H9 (cell line): ENCODE measurements around the gene PHOX2A. TPM values are rescaled to one million over a fixed set of nuclear protein-coding genes. Genes with fewer than 3 reads are reported as not detected.

Experiments used
- DNase-seq: peaks from one replicate; pipeline ENCODE4 v3.0.0-alpha.2; 2017
- H2AFZ ChIP-seq: one replicate; pipeline ENCODE4 v1.6.1; 2013; ENCODE audit warnings: mild to moderate bottlenecking, low read length, control low read depth, moderate library complexity
- H2AK5ac ChIP-seq: 2 replicates; pipeline ENCODE4 v1.6.1; 2013; ENCODE audit warnings: low read length, control low read depth, mixed read lengths; ENCODE audit not compliant: insufficient read length
- H2BK120ac ChIP-seq: one replicate; pipeline ENCODE4 v1.6.1; 2013; ENCODE audit warnings: low read depth, mild to moderate bottlenecking, low read length, control low read depth, inconsistent platforms; ENCODE audit not compliant: poor library complexity, severe bottlenecking
- H2BK12ac ChIP-seq: 2 replicates; pipeline ENCODE4 v1.6.1; 2013; ENCODE audit warnings: low read length, control low read depth, mixed read lengths, low read depth; ENCODE audit not compliant: insufficient read length
- H2BK15ac ChIP-seq: 2 replicates; pipeline ENCODE4 v1.6.1; 2013; ENCODE audit warnings: low read depth, low read length, control low read depth
- H2BK20ac ChIP-seq: one replicate; pipeline ENCODE4 v1.6.1; 2013; ENCODE audit warnings: low read depth, mild to moderate bottlenecking, low read length, control low read depth, inconsistent platforms; ENCODE audit not compliant: poor library complexity, severe bottlenecking
- H2BK5ac ChIP-seq: 2 replicates; pipeline ENCODE4 v1.6.1; 2013; ENCODE audit warnings: low read length, control low read depth, mixed read lengths; ENCODE audit not compliant: insufficient read length
- H3K14ac ChIP-seq: 2 replicates; pipeline ENCODE4 v1.6.1; 2013; ENCODE audit warnings: low read length, control low read depth; ENCODE audit not compliant: insufficient read depth
- H3K18ac ChIP-seq: 2 replicates; pipeline ENCODE4 v1.6.1; 2013; ENCODE audit warnings: low read depth, mild to moderate bottlenecking, mixed read lengths, low read length, control low read depth; ENCODE audit not compliant: insufficient read length
- H3K23ac ChIP-seq: 2 replicates; pipeline ENCODE4 v1.6.1; 2013; ENCODE audit warnings: low read length, control low read depth, mixed read lengths, low read depth; ENCODE audit not compliant: insufficient read length
- H3K23me2 ChIP-seq: 2 replicates; pipeline ENCODE4 v1.6.1; 2013; ENCODE audit warnings: low read depth, mild to moderate bottlenecking, mixed read lengths, low read length, control low read depth; ENCODE audit not compliant: insufficient read length, poor library complexity, severe bottlenecking
- H3K27ac ChIP-seq: 2 replicates; pipeline ENCODE4 v1.5.1; 2013; ENCODE audit warnings: low read length, control low read depth, mixed read lengths, low read depth; ENCODE audit not compliant: insufficient read length
- H3K27me3 ChIP-seq: 2 replicates; pipeline ENCODE4 v1.6.1; 2013; ENCODE audit warnings: low read length, control low read depth, inconsistent platforms; ENCODE audit not compliant: insufficient read depth
- H3K4ac ChIP-seq: 2 replicates; pipeline ENCODE4 v1.6.1; 2013; ENCODE audit warnings: low read depth, mild to moderate bottlenecking, control low read depth, inconsistent platforms, low read length, moderate library complexity
- H3K4me1 ChIP-seq: 2 replicates; pipeline ENCODE4 v1.6.1; 2013; ENCODE audit warnings: low read length, control low read depth, inconsistent platforms; ENCODE audit not compliant: insufficient read depth
- H3K4me2 ChIP-seq: 2 replicates; pipeline ENCODE4 v1.6.1; 2013; ENCODE audit warnings: low read length, control low read depth, mixed read lengths; ENCODE audit not compliant: insufficient read length, insufficient read depth
- H3K56ac ChIP-seq: 2 replicates; pipeline ENCODE4 v1.6.1; 2013; ENCODE audit warnings: low read depth, mild to moderate bottlenecking, mixed read lengths, low read length, control low read depth; ENCODE audit not compliant: insufficient read length
- H3K79me1 ChIP-seq: 2 replicates; pipeline ENCODE4 v1.6.1; 2013; ENCODE audit warnings: low read depth, mild to moderate bottlenecking, moderate library complexity, low read length, control low read depth, inconsistent platforms; ENCODE audit not compliant: insufficient read depth, poor library complexity, severe bottlenecking
- H3K79me2 ChIP-seq: 2 replicates; pipeline ENCODE4 v1.6.1; 2013; ENCODE audit warnings: low read length, control low read depth, inconsistent platforms; ENCODE audit not compliant: insufficient read depth
- H3K9ac ChIP-seq: 2 replicates; pipeline ENCODE4 v1.6.1; 2013; ENCODE audit warnings: low read length, control low read depth, mixed read lengths; ENCODE audit not compliant: insufficient read length; ENCODE audit errors: extremely low read depth
- H3K9me3 ChIP-seq: one replicate; pipeline ENCODE4 v1.6.1; 2013; ENCODE audit warnings: low read depth, low read length, inconsistent platforms; ENCODE audit not compliant: control insufficient read depth
- H3T11ph ChIP-seq: one replicate; pipeline ENCODE4 v1.6.1; 2013; ENCODE audit warnings: mild to moderate bottlenecking, low read length, control low read depth, inconsistent platforms
- H4K20me1 ChIP-seq: one replicate; pipeline ENCODE4 v1.6.1; 2013; ENCODE audit not compliant: control insufficient read depth, insufficient read length, insufficient read depth
- H4K5ac ChIP-seq: 2 replicates; pipeline ENCODE4 v1.6.1; 2013; ENCODE audit warnings: low read depth, mild to moderate bottlenecking, mixed read lengths, low read length, control low read depth; ENCODE audit not compliant: insufficient read length
- H4K8ac ChIP-seq: replicated peaks from 2 replicates; pipeline ENCODE4 v1.6.1; 2013; ENCODE audit warnings: low read length, control low read depth, mixed read lengths, low read depth; ENCODE audit not compliant: insufficient read length
- H4K91ac ChIP-seq: 2 replicates; pipeline ENCODE4 v1.6.1; 2013; ENCODE audit warnings: low read depth, mild to moderate bottlenecking, moderate library complexity, mixed read lengths, low read length, control low read depth; ENCODE audit not compliant: insufficient read length
- H3K27ac Mint-ChIP-seq, 3 experiments: 2 replicates in 2 of 3; 3 replicates in 1 of 3; pipeline ENCODE4 v1.8.0; 2020 to 2021; ENCODE audit warnings: mixed read lengths in 3 of 3, mild to moderate bottlenecking in 1 of 3, moderate library complexity in 1 of 3
- H3K27me3 Mint-ChIP-seq: 2 replicates; pipeline ENCODE4 v1.8.0; 2021; ENCODE audit warnings: low read depth, mild to moderate bottlenecking, moderate library complexity, mixed read lengths
- H3K36me3 Mint-ChIP-seq, 3 experiments: 2 replicates in 2 of 3; 3 replicates in 1 of 3; pipeline ENCODE4 v1.8.0; 2020 to 2021; ENCODE audit warnings: low read depth in 3 of 3, mixed read lengths in 3 of 3; ENCODE audit not compliant: insufficient read depth in 1 of 3
- H3K4me1 Mint-ChIP-seq, 2 experiments: 2 replicates each; pipeline ENCODE4 v1.8.0; 2020; ENCODE audit warnings: mixed read lengths in 2 of 2
- H3K4me3 Mint-ChIP-seq, 2 experiments: 2 replicates in 1 of 2; 3 replicates in 1 of 2; pipeline ENCODE4 v1.8.0; 2020 to 2021; ENCODE audit warnings: mild to moderate bottlenecking in 2 of 2, mixed read lengths in 2 of 2, moderate library complexity in 1 of 2
- H3K9me3 Mint-ChIP-seq, 2 experiments: 2 replicates in 1 of 2; 3 replicates in 1 of 2; pipeline ENCODE4 v1.8.0; 2020; ENCODE audit warnings: mild to moderate bottlenecking in 2 of 2, mixed read lengths in 2 of 2, moderate library complexity in 1 of 2
- total RNA-seq: library from RNA; stranded (reverse); gene quantifications from 2 replicates; pipeline ENCODE4 v1.2.1, GENCODE V29; 2021
- TF ChIP-seq, protein P1 (sequence below): fragments of 200-600 bp; sonication (generic); conservative IDR thresholded peaks from 3 replicates; pipeline ENCODE4 v1.8.0; 2021; ENCODE audit warnings: antibody characterized with exemption, mild to moderate bottlenecking

PHOX2A gene
- total RNA-seq, 1 experiment from 2014 or later = 1.4 TPM

DNA sequence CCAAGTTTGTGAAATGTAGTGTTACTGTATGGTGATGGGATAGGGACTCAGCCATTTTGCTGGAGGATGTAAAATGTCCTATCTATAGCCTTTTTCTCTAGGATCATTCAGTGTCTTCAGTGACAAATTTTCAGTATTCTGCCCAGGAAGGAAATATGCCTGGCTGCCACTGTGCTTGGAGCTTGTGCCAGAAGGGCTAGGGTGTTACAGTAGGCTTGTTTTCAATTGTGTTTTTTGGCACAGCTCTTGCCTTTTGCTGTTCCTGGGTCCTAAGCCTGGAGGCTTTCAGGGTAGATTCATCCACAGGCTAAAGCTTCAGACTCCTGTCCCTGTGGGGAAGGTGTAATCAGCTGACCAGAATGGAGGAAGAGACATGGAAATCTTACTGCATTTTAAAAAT lies 22.0 kb upstream of the PHOX2A start:
- Histone ChIP-seq H3K27ac (no peak overlapping the region), H3K4me2 (no peak overlapping the region), H2AFZ (no peak overlapping the region), H2BK120ac (no peak overlapping the region), H3K79me1 (no peaks in the 10 kb centered on the region), H4K8ac (no peak overlapping the region), H2BK20ac (no peak overlapping the region), H3K9ac (no peak overlapping the region), H3K18ac (no peak overlapping the region), H2BK15ac (no peak overlapping the region), H2AK5ac (no peak overlapping the region), H2BK5ac (no peak overlapping the region), H4K5ac (no peak overlapping the region), H3K14ac (no peak overlapping the region), H4K91ac (no peak overlapping the region), H3K23ac (no peak overlapping the region), H3K56ac (no peak overlapping the region), H3K27me3 (no peaks in the 10 kb centered on the region), H2BK12ac (no peak overlapping the region), H4K20me1 (no peaks in the 10 kb centered on the region), H3K4me1 (no peaks in the 10 kb centered on the region), H3K79me2 (no peaks in the 10 kb centered on the region), H3K9me3 (no peaks in the 10 kb centered on the region), H3T11ph (no peak overlapping the region), H3K23me2 (no peaks in the 10 kb centered on the region), H3K4ac (no peak overlapping the region)
- no peak overlapping the region for H3K27ac Mint-ChIP-seq
- no peaks in the 10 kb centered on the region for H3K36me3 Mint-ChIP-seq
- no peak for DNase-seq
- peaks cover 0 to 3% of the 10 kb centered on the region in 2 experiments; a peak in 1 of 5 replicates for H3K9me3 Mint-ChIP-seq
- peaks cover 0 to under 1% of the 10 kb centered on the region in 2 experiments; a peak in 1 of 4 replicates for H3K4me1 Mint-ChIP-seq
- H3K27me3 Mint-ChIP-seq = peaks cover 13% of the 10 kb centered on the region
- H3K4me3 Mint-ChIP-seq = no peak overlapping the region
- TF ChIP-seq, protein P1, sequence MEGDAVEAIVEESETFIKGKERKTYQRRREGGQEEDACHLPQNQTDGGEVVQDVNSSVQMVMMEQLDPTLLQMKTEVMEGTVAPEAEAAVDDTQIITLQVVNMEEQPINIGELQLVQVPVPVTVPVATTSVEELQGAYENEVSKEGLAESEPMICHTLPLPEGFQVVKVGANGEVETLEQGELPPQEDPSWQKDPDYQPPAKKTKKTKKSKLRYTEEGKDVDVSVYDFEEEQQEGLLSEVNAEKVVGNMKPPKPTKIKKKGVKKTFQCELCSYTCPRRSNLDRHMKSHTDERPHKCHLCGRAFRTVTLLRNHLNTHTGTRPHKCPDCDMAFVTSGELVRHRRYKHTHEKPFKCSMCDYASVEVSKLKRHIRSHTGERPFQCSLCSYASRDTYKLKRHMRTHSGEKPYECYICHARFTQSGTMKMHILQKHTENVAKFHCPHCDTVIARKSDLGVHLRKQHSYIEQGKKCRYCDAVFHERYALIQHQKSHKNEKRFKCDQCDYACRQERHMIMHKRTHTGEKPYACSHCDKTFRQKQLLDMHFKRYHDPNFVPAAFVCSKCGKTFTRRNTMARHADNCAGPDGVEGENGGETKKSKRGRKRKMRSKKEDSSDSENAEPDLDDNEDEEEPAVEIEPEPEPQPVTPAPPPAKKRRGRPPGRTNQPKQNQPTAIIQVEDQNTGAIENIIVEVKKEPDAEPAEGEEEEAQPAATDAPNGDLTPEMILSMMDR = no peak
